ENCODE data around the gene KCNJ10.

Gene KCNJ10

GRCh38 chr1:159964144-159964543, 105.8 kb downstream of the KCNJ10 start:
- DNase-seq (ENCODE audit: low read depth, low spot score) = no peak

- DNase-seq (ENCODE audit: low read depth, low spot score) = no peak
These were observed 107.8 kb downstream of the KCNJ10 start for GRCh38 chr1:159962176-159962575.

- no peak for DNase-seq (ENCODE audit: low read depth, low spot score)
These were observed 108.3 kb downstream of the KCNJ10 start for GRCh38 chr1:159961636-159962035.

GRCh38 chr1:159960721-159961381, 109.1 kb downstream of the KCNJ10 start:
- peak; percentile 51 for DNase-seq (ENCODE audit: low read depth, low spot score)

GRCh38 chr1:159959451-159959850, 110.5 kb downstream of the KCNJ10 start:
- DNase-seq (ENCODE audit: low read depth, low spot score) = no peak

GRCh38 chr1:159958719-159959380, 111.1 kb downstream of the KCNJ10 start:
- no peak for DNase-seq (ENCODE audit: low read depth, low spot score)

- DNase-seq (ENCODE audit: low read depth, low spot score) = no peak
These were observed 112.1 kb downstream of the KCNJ10 start for GRCh38 chr1:159957824-159958268.

GRCh38 chr1:159955456-159955855, 114.5 kb downstream of the KCNJ10 start:
- no peak for DNase-seq (ENCODE audit: low read depth, low spot score)

- DNase-seq (ENCODE audit: low read depth, low spot score) = peak; percentile 48
These were observed 116.1 kb downstream of the KCNJ10 start, which contains the start of gene SLAMF9 for GRCh38 chr1:159953536-159954515. Gene SLAMF9 (minus strand): TSS chr1:159954237. CDS start chr1:159954137, 100 bp downstream.

- DNase-seq (ENCODE audit: low read depth, low spot score) = no peak
These were observed 117.0 kb downstream of the KCNJ10 start for GRCh38 chr1:159952932-159953331.

GRCh38 chr1:159951551-159951950, 118.4 kb downstream of the KCNJ10 start:
- no peak for DNase-seq (ENCODE audit: low read depth, low spot score)

GRCh38 chr1:159951016-159951415, 118.9 kb downstream of the KCNJ10 start:
- no peak for DNase-seq (ENCODE audit: low read depth, low spot score)

GRCh38 chr1:159949981-159950381, 120.0 kb downstream of the KCNJ10 start:
- no peak for DNase-seq (ENCODE audit: low read depth, low spot score)

- DNase-seq (ENCODE audit: low read depth, low spot score) = no peak
These were observed 120.8 kb downstream of the KCNJ10 start for GRCh38 chr1:159949123-159949522.

All from astrocyte of the hippocampus (primary cell).